Subcutaneous adipose tissue (tissue), 4 donors: Measurements from ENCODE around the gene PRMT7. TPM values are rescaled to one million over a fixed set of nuclear protein-coding genes. Genes with fewer than 3 reads are reported as not detected.

Source experiments
- total RNA-seq, 4 donors: library from RNA; depleted of rRNA; stranded (reverse); fragments of >200 nt; gene quantifications; one replicate each; pipeline ENCODE4 v1.1.0, GENCODE V29; 2016
- TF ChIP-seq, protein P1 (sequence below): fragments of 450-650 bp; IDR thresholded peaks from one replicate; pipeline ENCODE4 v1.5.1; 2016; ENCODE audit warnings: low read depth, mild to moderate bottlenecking, control low read depth, antibody characterized with exemption, moderate library complexity

The PRMT7 gene
- total RNA-seq, 4 donors from 2014 or later, result 32.6 to 70.8 (median 55.8) TPM

DNA sequence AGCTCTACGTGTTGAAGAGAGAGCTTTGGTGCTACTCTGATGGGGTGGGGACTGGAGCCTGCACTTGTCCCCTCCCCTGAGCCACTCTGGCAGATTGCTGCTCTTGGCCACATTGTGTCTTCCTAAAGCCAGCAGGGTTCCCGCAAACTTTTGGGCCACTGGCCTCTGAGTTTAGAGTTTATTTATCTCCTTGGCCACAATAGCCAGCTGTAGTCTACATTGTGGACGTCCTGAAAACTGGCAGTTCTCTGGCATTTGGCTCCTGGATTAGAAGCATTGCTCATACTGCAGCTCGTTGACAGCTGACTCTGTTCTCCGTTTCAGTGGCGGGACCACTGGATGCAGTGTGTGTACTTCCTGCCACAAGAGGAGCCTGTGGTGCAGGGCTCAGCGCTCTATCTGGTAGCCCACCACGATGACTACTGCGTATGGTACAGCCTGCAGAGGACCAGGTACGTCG is 34.6 kb downstream of the PRMT7 start:
- TF ChIP-seq, protein P1, sequence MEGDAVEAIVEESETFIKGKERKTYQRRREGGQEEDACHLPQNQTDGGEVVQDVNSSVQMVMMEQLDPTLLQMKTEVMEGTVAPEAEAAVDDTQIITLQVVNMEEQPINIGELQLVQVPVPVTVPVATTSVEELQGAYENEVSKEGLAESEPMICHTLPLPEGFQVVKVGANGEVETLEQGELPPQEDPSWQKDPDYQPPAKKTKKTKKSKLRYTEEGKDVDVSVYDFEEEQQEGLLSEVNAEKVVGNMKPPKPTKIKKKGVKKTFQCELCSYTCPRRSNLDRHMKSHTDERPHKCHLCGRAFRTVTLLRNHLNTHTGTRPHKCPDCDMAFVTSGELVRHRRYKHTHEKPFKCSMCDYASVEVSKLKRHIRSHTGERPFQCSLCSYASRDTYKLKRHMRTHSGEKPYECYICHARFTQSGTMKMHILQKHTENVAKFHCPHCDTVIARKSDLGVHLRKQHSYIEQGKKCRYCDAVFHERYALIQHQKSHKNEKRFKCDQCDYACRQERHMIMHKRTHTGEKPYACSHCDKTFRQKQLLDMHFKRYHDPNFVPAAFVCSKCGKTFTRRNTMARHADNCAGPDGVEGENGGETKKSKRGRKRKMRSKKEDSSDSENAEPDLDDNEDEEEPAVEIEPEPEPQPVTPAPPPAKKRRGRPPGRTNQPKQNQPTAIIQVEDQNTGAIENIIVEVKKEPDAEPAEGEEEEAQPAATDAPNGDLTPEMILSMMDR, result no peak

DNA sequence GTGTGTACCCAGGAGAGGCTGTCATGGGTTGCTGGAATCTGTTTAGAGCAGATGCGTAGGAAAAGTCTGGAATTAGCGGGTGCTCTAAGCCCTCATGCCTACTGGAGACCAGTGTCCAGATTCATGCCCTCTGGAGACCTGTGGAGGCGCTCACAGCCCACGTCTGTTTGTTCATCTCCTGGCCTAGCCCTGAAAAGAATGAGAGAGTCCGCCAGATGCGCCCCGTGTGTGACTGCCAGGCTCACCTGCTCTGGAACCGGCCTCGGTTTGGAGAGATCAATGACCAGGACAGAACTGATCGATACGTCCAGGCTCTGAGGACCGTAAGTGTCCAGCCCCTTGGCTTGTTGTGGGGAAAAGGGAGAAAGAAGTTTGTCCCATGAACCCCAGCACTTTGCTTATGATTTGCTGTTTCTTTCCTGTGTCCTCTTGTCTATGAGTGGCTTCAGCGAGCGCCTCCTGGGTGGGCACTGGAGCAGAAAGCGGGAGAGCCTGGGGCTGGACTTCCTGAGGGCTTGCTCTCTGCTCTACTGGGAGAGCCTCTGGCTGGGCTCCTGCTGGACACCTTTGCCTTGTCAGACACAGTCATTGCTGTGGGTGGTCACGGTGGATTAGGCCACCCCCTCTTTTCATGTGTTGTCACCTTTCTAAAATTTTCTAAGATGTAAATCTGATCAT is 35.3 kb downstream of the PRMT7 start:
- TF ChIP-seq, protein P1, result no peak

DNA sequence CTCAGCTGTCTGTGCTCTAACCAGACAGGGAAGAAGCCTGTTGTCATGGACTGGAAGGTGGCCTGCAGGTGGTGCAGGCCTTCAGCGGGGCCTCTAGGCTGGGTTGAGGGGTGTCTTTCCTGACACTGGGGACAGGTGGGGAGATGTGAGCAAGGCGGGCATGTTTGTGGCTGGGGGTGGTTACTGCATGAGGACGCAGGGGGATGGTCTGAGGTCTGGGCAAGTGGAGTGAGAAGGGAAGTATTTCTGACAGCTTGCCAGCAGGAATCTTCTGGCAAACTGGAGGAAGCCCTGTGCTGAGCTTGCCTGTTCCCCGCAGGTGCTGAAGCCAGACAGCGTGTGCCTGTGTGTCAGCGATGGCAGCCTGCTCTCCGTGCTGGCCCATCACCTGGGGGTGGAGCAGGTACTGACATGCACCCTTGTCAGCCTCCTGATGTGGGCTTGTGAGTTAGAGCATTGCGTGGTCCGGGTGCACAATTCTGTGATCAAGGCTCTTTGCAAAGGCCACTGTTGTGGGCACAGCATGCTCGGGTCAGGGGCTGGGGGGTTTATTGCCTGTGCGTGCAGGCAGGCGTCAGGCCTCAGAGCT is 36.2 kb downstream of the PRMT7 start:
- TF ChIP-seq, protein P1, result no peak

DNA sequence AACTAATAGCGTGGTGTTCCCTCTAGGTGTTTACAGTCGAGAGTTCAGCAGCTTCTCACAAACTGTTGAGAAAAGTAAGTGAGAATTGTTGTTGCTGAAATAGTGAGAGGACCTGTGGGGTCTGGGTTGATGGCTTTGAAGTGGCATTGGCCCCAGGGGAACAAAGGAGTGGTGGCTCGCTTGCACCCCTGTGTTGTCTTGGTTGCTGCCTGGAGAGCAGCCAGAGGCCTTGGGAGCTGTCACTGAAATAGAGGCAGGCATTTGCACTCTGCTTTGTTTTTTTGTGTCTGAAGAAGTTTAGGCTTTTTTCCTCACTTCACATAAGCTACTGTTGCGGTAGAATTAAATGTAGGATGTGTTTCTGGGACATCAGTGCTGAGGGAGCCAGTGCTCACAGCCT is 36.8 kb downstream of the PRMT7 start:
- TF ChIP-seq, protein P1, result no peak

DNA sequence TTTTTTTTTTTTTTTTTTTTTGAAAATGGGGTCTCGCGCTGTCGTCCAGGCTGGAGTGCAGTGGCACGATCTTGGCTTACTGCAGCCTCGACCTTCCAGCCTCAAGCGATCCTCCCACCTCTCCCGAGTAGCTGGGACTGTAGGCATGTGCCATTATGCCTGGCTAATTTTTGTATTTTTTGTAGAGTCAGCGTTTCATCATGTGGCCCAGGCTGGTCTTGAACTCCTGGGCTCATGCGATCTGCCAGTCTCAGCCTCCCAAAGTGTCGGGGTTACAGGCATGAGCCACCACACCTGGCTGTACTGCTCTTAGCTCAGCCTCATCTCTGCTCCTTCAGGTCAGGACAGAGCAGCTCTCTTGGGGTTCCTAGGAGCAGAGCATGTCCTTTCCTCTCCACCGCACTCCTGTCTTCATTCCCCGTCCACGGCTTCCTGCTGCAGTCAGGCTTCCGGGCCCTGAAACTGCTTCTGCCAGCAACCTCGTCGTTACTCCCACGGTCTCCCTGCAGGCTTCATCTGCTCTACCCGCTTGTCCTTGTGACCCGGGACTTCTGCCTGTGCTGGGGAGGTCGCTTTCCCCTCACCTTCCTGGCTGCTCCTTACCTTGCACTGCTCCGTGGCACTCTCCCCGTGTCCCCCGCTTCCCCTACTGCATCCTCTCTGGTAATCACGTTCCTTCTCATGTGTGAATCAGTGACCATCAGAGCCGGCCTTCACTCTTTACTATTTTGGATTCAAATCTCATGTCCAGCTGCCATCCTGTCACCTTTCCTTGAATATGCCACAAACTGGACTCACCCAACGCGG is 38.0 kb downstream of the PRMT7 start:
- TF ChIP-seq, protein P1, result no peak

DNA sequence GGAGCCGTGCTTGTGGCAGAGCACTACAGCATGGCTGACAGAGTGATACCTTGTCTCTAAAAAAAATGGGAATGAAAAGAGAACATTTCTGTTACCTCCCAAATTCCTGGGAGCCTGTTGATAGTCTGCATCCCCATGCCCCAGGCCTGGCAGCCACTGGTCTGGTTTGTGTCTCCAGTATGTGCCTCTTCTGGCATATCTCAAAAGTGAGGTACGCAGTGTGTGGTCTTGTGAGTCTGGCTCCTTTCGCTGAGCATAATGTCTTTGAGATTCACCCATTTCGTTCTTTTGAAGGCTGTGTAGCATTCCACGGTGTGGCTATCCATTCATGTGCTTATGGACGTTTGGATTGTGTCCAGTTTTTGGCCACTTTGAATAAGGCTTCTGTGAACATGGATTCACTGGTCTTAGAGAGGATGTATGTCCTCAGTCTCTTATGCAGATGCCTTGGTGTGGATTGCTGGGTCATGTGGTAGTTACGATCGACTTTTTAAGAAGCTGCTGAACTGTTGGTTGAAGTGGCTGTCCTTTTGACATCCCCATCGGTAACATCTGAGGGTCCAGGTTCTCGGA is 39.1 kb downstream of the PRMT7 start:
- TF ChIP-seq, protein P1, result no peak
